Stomach (tissue), 4 donors: ENCODE results near the gene TTC9.

ENCODE experiments used
- CTCF ChIP-seq, 7 experiments: fragments of 450-650 bp in 4 of 7; fragments of 200-600 bp in 3 of 7; sonication (generic) in 3 of 7; IDR thresholded peaks; one replicate each; pipeline ENCODE4 v1.5.1; 2016 to 2019; ENCODE audit warnings: antibody characterized with exemption in 7 of 7, control low read depth in 2 of 7, mild to moderate bottlenecking in 1 of 7
- EP300 ChIP-seq: sonication (generic); formaldehyde crosslinking; IDR thresholded peaks from one replicate; pipeline ENCODE4 v1.6.1; 2017; ENCODE audit warnings: antibody characterized with exemption
- POLR2A ChIP-seq, 4 donors: fragments of 450-650 bp; IDR thresholded peaks; one replicate each; pipeline ENCODE4 v1.6.1; 2016; ENCODE audit warnings: antibody characterized with exemption in 4 of 4, control low read depth in 2 of 4, mild to moderate bottlenecking in 1 of 4, moderate library complexity in 1 of 4

- no peak for TF ChIP-seq CTCF (IDR thresholded peaks at IDR 0.05)
- no peak for TF ChIP-seq POLR2A (IDR thresholded peaks at IDR 0.05)
- no peak for TF ChIP-seq EP300
Measured at GRCh38 chr14:70685474-70686197, 43.9 kb downstream of the TTC9 start.
